GM12878 (cell line): ENCODE measurements around the gene ZDHHC14.

Source experiments
- CEBPB ChIP-seq, 2 experiments: fragments of 150-350 bp in 1 of 2; IDR thresholded peaks; 2 replicates each; pipeline ENCODE4 v1.6.1; 2012 to 2014; ENCODE audit warnings: low read depth in 2 of 2, low read length in 2 of 2, borderline replicate concordance in 1 of 2, inconsistent platforms in 1 of 2
- POLR2AphosphoS5 ChIP-seq: IDR thresholded peaks from 2 replicates; pipeline ENCODE4 v1.6.1; 2011; ENCODE audit warnings: mild to moderate bottlenecking, low read length, inconsistent platforms
- TF ChIP-seq, protein P1 (sequence below), 3 experiments: IDR thresholded peaks in 2 of 3; conservative IDR thresholded peaks in 1 of 3; 2 replicates each; pipeline ENCODE4 v1.5.1; 2011; ENCODE audit warnings: low read depth in 3 of 3, low read length in 3 of 3, mild to moderate bottlenecking in 3 of 3, control low read depth in 2 of 3, moderate library complexity in 2 of 3, inconsistent platforms in 1 of 3, mixed read lengths in 1 of 3; ENCODE audit not compliant: control insufficient read depth in 2 of 3, insufficient read depth in 1 of 3; ENCODE audit errors: extremely low read depth in 1 of 3

GRCh38 chr6:157370755-157371154 lies 10.2 kb upstream of the ZDHHC14 start:
- no peak for TF ChIP-seq CEBPB (IDR thresholded peaks at IDR 0.05; ENCODE audit: borderline replicate concordance in 1 of 2, low read depth in 2 of 2, low read length in 2 of 2)
- TF ChIP-seq POLR2AphosphoS5 = no peak
- TF ChIP-seq, protein P1, sequence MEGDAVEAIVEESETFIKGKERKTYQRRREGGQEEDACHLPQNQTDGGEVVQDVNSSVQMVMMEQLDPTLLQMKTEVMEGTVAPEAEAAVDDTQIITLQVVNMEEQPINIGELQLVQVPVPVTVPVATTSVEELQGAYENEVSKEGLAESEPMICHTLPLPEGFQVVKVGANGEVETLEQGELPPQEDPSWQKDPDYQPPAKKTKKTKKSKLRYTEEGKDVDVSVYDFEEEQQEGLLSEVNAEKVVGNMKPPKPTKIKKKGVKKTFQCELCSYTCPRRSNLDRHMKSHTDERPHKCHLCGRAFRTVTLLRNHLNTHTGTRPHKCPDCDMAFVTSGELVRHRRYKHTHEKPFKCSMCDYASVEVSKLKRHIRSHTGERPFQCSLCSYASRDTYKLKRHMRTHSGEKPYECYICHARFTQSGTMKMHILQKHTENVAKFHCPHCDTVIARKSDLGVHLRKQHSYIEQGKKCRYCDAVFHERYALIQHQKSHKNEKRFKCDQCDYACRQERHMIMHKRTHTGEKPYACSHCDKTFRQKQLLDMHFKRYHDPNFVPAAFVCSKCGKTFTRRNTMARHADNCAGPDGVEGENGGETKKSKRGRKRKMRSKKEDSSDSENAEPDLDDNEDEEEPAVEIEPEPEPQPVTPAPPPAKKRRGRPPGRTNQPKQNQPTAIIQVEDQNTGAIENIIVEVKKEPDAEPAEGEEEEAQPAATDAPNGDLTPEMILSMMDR (IDR thresholded peaks at IDR 0.05 in 2 of 3, conservative IDR thresholded peaks at IDR 0.05 in 1 of 3; ENCODE audit: control insufficient read depth in 2 of 3, extremely low read depth in 1 of 3, insufficient read depth in 1 of 3, low read depth in 3 of 3, low read length in 3 of 3) = no peak
